Measurements from ENCODE around the gene ITPKC. TPM values are rescaled to one million over a fixed set of nuclear protein-coding genes. Genes with fewer than 3 reads are reported as not detected.
A peak's percentile ranks its signal among the peaks of the same experiment; 100 is the strongest.

ITPKC gene
- total and polyA plus RNA-seq, 7 donors = 6.9 to 19.2 (median 14.5) TPM

DNA sequence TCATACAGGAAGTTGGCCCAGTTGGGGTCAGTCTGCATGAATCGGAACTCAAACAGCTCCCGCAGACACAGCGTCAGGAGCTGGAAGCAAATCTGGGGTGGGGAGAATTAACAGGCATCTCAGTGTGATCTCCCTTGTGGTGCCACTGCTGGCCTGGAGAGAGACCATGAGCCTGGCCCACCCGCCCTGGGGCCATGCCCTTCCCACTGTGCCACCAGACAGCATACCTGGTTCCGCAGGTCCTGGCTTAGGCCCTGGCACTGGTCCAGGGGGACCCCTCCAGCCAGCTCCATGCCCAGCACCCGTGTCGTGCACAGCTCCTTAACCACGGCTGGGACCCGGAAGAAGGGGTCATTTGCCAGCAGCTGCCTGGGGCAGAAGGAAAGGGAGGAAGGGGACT, 16.8 kb upstream of the ITPKC start:
- Histone ChIP-seq H3K27me3 (ENCODE audit: insufficient read depth in 3 of 3, low read length in 2 of 3) (no peaks in the 10 kb centered on the region), H3K27ac (no peak overlapping the region), H3K9me3 (no peaks in the 10 kb centered on the region), H3K4me3 (no peak overlapping the region), H3K36me3 (ENCODE audit: insufficient read depth in 1 of 2, low read depth in 1 of 2) (peaks cover 0 to 68% of the 10 kb centered on the region in 2 donors), H3K4me1 (no peaks in the 10 kb centered on the region)
- no peak for DNase-seq
- ATAC-seq = no peak
- intact Hi-C loops (cut with DNase I) = no loop called here
- WGBS, 3 donors = 86 to 94% (median 94%) methylated on average over 9 of the region's 9 CpGs
- no peak for TF ChIP-seq CTCF (IDR thresholded peaks at IDR 0.05)

- ATAC-seq = no peak
- intact Hi-C loops (cut with DNase I) = no loop called here
- Histone ChIP-seq H3K4me3 (no peak overlapping the region), H3K27ac (no peak overlapping the region), H3K36me3 (ENCODE audit: insufficient read depth in 1 of 2, low read depth in 1 of 2) (peaks cover 0 to 67% of the 10 kb centered on the region in 2 donors), H3K27me3 (ENCODE audit: insufficient read depth in 3 of 3, low read length in 2 of 3) (no peaks in the 10 kb centered on the region), H3K9me3 (no peaks in the 10 kb centered on the region), H3K4me1 (no peaks in the 10 kb centered on the region)
- WGBS, 3 donors = 94 to 96% (median 94%) methylated on average over 6 of the region's 6 CpGs
- no peak for DNase-seq
- no peak for TF ChIP-seq CTCF (IDR thresholded peaks at IDR 0.05)
These were observed 15.2 kb upstream of the ITPKC start for GRCh38 chr19:40701758-40702157.

GRCh38 chr19:40702337-40703012, 14.4 kb upstream of the ITPKC start:
- no peaks in the 10 kb centered on the region for H3K4me1 ChIP-seq

GRCh38 chr19:40703029-40703755, 13.7 kb upstream of the ITPKC start:
- H3K4me1 ChIP-seq = no peaks in the 10 kb centered on the region
- peaks cover 0 to 77% of the 10 kb centered on the region in 2 donors for H3K36me3 ChIP-seq (ENCODE audit: insufficient read depth in 1 of 2, low read depth in 1 of 2)
- intact Hi-C loops (cut with DNase I) = no loop called here
- ATAC-seq (no peak), DNase-seq (no peak)
- H3K27ac ChIP-seq = no peak overlapping the region
- 93 to 95% (median 94%) methylated on average over 23 to 24 of the region's 24 CpGs for WGBS, 3 donors
- no peaks in the 10 kb centered on the region for H3K9me3 ChIP-seq
- no peaks in the 10 kb centered on the region for H3K27me3 ChIP-seq (ENCODE audit: insufficient read depth in 3 of 3, low read length in 2 of 3)
- TF ChIP-seq CTCF (IDR thresholded peaks at IDR 0.05) = no peak
- H3K4me3 ChIP-seq = no peak overlapping the region

More at GRCh38 chr19:40702337-40703012, 14.4 kb upstream of the ITPKC start:
- Histone ChIP-seq H3K9me3 (no peaks in the 10 kb centered on the region), H3K27me3 (ENCODE audit: insufficient read depth in 3 of 3, low read length in 2 of 3) (no peaks in the 10 kb centered on the region), H3K4me3 (no peak overlapping the region), H3K27ac (no peak overlapping the region), H3K36me3 (ENCODE audit: insufficient read depth in 1 of 2, low read depth in 1 of 2) (peaks cover 0 to 70% of the 10 kb centered on the region in 2 donors)
- DNase-seq = no peak
- intact Hi-C loops (cut with DNase I) = no loop called here
- TF ChIP-seq CTCF (IDR thresholded peaks at IDR 0.05) = no peak
- ATAC-seq = peak in 3 of 4 donors; percentile 25 to 44 (median 28)
- 73 to 82% (median 78%) methylated on average over 16 to 18 of the region's 18 CpGs for WGBS, 3 donors
